HG03139 (cell line): ENCODE measurements around the gene KICS2.

Experiments used
- ATAC-seq: cut with Tn5 transposase; IDR thresholded peaks from one replicate; pipeline ENCODE4 v1.9.1; 2021; ENCODE audit not compliant: unreplicated experiment

The KICS2 gene

GRCh38 chr12:64175254-64175945 is 46.7 kb downstream of the KICS2 start:
- no peak for ATAC-seq

- ATAC-seq, result no peak
These were observed 48.6 kb downstream of the KICS2 start for GRCh38 chr12:64173456-64173855.
